ENCODE data around the gene FYB2. TPM values are rescaled to one million over a fixed set of nuclear protein-coding genes. Genes with fewer than 3 reads are reported as not detected.

FYB2 gene
- total and polyA plus RNA-seq, 10 of the 15 experiments (the other 5 are each of a cell fraction or from before 2014, with no cell fraction given): 0.04 to 0.16 (median 0.05) TPM; not detected in 4

DNA sequence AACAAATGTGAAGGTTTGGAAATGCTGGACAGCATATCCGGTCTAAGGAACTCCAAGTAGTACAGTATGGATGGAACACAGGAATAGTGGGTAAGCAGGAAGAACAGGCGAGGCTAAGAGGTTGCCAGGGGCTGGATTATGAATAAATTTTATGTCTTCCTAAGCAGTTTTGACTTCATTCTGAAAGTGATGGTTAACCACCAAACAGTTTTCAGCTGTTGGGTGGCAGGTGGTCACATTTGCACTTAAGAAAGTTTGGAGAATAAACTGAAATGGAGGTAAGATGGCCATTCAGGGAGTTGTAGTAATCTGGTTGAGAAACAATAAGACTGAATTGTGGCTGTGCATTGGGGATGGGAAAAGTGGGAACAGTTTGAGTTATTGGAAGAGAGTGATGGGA lies 90.2 kb downstream of the FYB2 start:
- Histone ChIP-seq H4K20me1 (ENCODE audit: control insufficient read depth, insufficient read depth) (no peaks in the 10 kb centered on the region), H2AFZ (ENCODE audit: control insufficient read depth, low read depth, low read length) (no peak overlapping the region), H3K9me3 (replicated peaks; ENCODE audit: control insufficient read depth, insufficient read depth, low read length) (no peaks in the 10 kb centered on the region), H3K79me2 (ENCODE audit: control insufficient read depth, insufficient read depth, low read length) (no peaks in the 10 kb centered on the region), H3K4me3 (no peak overlapping the region), H3K27ac (ENCODE audit: control insufficient read depth, insufficient read depth) (no peak overlapping the region), H3K4me2 (ENCODE audit: control insufficient read depth, insufficient read depth) (no peak overlapping the region), H3K27me3 (replicated peaks in 1 of 2; ENCODE audit: control insufficient read depth in 2 of 2, insufficient read depth in 2 of 2, low read length in 1 of 2) (no peaks in the 10 kb centered on the region), H3K36me3 (ENCODE audit: control insufficient read depth in 2 of 2, insufficient read depth in 2 of 2, low read length in 1 of 2) (no peaks in the 10 kb centered on the region), H3K4me1 (ENCODE audit: control insufficient read depth, insufficient read depth, low read length) (no peaks in the 10 kb centered on the region), H3K9ac (ENCODE audit: control insufficient read depth, insufficient read depth, low read length) (no peak overlapping the region)
- no peak for DNase-seq (ENCODE audit: low read depth, low spot score)
- intact Hi-C loops (cut with micrococcal nuclease; ENCODE audit: unreplicated experiment) (no loop called here), in situ Hi-C loops (cut with MboI) (no loop called here)
- ChIA-PET SMC1A (ENCODE audit: uncharacterized antibody, unreplicated experiment) (no interaction called here), CTCF (no interaction called here), RAD21 (ENCODE audit: unreplicated experiment) (no interaction called here), POLR2A (no interaction called here)
- BruUV-seq (replicated peaks): no TSS peak
- no peak for TF ChIP-seq SRF (IDR thresholded peaks at IDR 0.05; ENCODE audit: low read depth in 2 of 2, low read length in 2 of 2)
- no peak for TF ChIP-seq KLF5 (IDR thresholded peaks at IDR 0.05; ENCODE audit: partially characterized antibody)
- TF ChIP-seq, protein P1, sequence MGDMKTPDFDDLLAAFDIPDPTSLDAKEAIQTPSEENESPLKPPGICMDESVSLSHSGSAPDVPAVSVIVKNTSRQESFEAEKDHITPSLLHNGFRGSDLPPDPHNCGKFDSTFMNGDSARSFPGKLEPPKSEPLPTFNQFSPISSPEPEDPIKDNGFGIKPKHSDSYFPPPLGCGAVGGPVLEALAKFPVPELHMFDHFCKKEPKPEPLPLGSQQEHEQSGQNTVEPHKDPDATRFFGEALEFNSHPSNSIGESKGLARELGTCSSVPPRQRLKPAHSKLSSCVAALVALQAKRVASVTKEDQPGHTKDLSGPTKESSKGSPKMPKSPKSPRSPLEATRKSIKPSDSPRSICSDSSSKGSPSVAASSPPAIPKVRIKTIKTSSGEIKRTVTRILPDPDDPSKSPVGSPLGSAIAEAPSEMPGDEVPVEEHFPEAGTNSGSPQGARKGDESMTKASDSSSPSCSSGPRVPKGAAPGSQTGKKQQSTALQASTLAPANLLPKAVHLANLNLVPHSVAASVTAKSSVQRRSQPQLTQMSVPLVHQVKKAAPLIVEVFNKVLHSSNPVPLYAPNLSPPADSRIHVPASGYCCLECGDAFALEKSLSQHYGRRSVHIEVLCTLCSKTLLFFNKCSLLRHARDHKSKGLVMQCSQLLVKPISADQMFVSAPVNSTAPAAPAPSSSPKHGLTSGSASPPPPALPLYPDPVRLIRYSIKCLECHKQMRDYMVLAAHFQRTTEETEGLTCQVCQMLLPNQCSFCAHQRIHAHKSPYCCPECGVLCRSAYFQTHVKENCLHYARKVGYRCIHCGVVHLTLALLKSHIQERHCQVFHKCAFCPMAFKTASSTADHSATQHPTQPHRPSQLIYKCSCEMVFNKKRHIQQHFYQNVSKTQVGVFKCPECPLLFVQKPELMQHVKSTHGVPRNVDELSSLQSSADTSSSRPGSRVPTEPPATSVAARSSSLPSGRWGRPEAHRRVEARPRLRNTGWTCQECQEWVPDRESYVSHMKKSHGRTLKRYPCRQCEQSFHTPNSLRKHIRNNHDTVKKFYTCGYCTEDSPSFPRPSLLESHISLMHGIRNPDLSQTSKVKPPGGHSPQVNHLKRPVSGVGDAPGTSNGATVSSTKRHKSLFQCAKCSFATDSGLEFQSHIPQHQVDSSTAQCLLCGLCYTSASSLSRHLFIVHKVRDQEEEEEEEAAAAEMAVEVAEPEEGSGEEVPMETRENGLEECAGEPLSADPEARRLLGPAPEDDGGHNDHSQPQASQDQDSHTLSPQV (IDR thresholded peaks at IDR 0.05): no peak
- ATAC-seq: no peak
- no peak for FAIRE-seq
- 19% methylated on average over 2 of the region's 2 CpGs for WGBS (ENCODE audit: insufficient coverage, insufficient replicate concordance, low lambda C conversion rate, missing lambda C conversion rate)

DNA sequence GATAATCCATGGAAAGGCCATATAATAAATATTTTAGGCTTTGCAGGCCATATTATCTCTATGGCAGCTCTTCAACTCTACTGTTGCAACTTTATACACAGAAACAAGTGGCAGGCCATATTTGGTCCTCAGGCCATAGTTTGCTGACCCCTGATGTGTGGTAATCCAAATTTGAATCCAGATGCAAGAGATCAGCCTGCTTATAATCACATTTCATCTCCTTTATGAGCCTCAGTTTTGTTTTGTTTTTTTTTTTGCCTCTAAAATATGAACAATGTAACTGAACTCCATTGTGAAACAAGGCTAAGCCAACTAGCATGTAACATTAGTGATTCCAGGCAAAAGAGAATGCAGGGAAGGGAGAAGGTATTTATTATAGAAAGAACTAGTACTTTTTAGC lies 92.5 kb downstream of the FYB2 start:
- H3K79me2 ChIP-seq (ENCODE audit: control insufficient read depth, insufficient read depth, low read length): no peaks in the 10 kb centered on the region
- FAIRE-seq: no peak
- intact Hi-C loops (cut with micrococcal nuclease; ENCODE audit: unreplicated experiment) (loop anchor here (2.0 kb wide), 1 partner anchor 72 kb away; no protein-coding TSS in a partner anchor), in situ Hi-C loops (cut with MboI) (no loop called here)
- H3K9ac ChIP-seq (ENCODE audit: control insufficient read depth, insufficient read depth, low read length): no peak overlapping the region
- H3K4me2 ChIP-seq (ENCODE audit: control insufficient read depth, insufficient read depth): no peak overlapping the region
- no peaks in the 10 kb centered on the region for H3K4me1 ChIP-seq (ENCODE audit: control insufficient read depth, insufficient read depth, low read length)
- RAD21 ChIA-PET (ENCODE audit: unreplicated experiment): no interaction called here
- BruUV-seq (replicated peaks): no TSS peak
- H4K20me1 ChIP-seq (ENCODE audit: control insufficient read depth, insufficient read depth): no peaks in the 10 kb centered on the region
- no peak for TF ChIP-seq NFYB (IDR thresholded peaks at IDR 0.05; ENCODE audit: insufficient read depth, low read depth, low read length)
- no peak for TF ChIP-seq KLF5 (IDR thresholded peaks at IDR 0.05; ENCODE audit: partially characterized antibody)
- TF ChIP-seq POLR2AphosphoS5 (IDR thresholded peaks at IDR 0.05; ENCODE audit: low read length): no peak
- TF ChIP-seq, protein P2, sequence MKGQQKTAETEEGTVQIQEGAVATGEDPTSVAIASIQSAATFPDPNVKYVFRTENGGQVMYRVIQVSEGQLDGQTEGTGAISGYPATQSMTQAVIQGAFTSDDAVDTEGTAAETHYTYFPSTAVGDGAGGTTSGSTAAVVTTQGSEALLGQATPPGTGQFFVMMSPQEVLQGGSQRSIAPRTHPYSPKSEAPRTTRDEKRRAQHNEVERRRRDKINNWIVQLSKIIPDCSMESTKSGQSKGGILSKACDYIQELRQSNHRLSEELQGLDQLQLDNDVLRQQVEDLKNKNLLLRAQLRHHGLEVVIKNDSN (IDR thresholded peaks at IDR 0.05; ENCODE audit: borderline replicate concordance, extremely low read length, insufficient read depth, low read depth, low read length): no peak
- no peak for TF ChIP-seq RCOR1 (conservative IDR thresholded peaks at IDR 0.05; ENCODE audit: low read depth, low read length)
- no peak for TF ChIP-seq KDM1A (IDR thresholded peaks at IDR 0.05; ENCODE audit: borderline replicate concordance)
- TF ChIP-seq ESRRA (IDR thresholded peaks at IDR 0.05; ENCODE audit: low read length): no peak
- no peak for TF ChIP-seq TCF7 (IDR thresholded peaks at IDR 0.05; ENCODE audit: borderline replicate concordance)
- no peak for TF ChIP-seq DPF2 (IDR thresholded peaks at IDR 0.05)
- TF ChIP-seq MTA2 (IDR thresholded peaks at IDR 0.05; ENCODE audit: low read depth): no peak
- no peak for TF ChIP-seq ZNF622 (IDR thresholded peaks at IDR 0.05)
- TF ChIP-seq, protein P3, sequence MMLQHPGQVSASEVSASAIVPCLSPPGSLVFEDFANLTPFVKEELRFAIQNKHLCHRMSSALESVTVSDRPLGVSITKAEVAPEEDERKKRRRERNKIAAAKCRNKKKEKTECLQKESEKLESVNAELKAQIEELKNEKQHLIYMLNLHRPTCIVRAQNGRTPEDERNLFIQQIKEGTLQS (IDR thresholded peaks at IDR 0.05; ENCODE audit: borderline replicate concordance, extremely low read depth, low read depth, low read length): no peak
- no peaks in the 10 kb centered on the region for H3K27me3 ChIP-seq (replicated peaks in 1 of 2; ENCODE audit: control insufficient read depth in 2 of 2, insufficient read depth in 2 of 2, low read length in 1 of 2)
- H3K9me3 ChIP-seq (replicated peaks; ENCODE audit: control insufficient read depth, insufficient read depth, low read length): no peaks in the 10 kb centered on the region
- SMC1A ChIA-PET (ENCODE audit: uncharacterized antibody, unreplicated experiment): no interaction called here
- CTCF ChIA-PET: no interaction called here
- H2AFZ ChIP-seq (ENCODE audit: control insufficient read depth, low read depth, low read length): no peak overlapping the region
- no peak for ATAC-seq
- POLR2A ChIA-PET: no interaction called here
- no peak overlapping the region for H3K27ac ChIP-seq (ENCODE audit: control insufficient read depth, insufficient read depth)
- DNase-seq (ENCODE audit: low read depth, low spot score): no peak
- no peaks in the 10 kb centered on the region for H3K36me3 ChIP-seq (ENCODE audit: control insufficient read depth in 2 of 2, insufficient read depth in 2 of 2, low read length in 1 of 2)
- no peak overlapping the region for H3K4me3 ChIP-seq

Measured in GM12878 (cell line).